T-helper 22 cell (primary cell): ENCODE data around the gene ANKRD53.

Source experiments
- DNase-seq: peaks from one replicate; pipeline ENCODE4 v3.0.0-alpha.2; 2020; ENCODE audit warnings: low read depth

Gene ANKRD53

DNA sequence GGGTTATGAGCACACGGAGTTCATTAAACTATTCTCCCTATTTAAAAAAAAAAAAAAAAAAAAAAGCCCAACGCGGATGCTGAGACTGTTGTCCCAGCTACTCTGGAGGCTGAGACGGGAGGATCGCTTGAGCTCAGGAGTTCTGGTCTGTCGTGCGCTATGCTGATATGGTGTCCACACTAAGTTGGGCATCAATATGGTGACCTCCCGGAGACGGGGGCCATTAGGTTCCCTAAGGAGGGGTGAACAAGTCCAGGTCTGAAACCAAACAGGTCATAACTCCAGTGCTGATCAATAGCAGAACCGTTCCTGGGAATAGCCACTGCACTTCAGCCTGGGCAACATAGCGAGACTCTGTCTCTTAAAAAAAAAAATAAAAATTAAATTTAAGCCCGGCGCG is 12.9 kb upstream of the ANKRD53 start:
- no peak for DNase-seq

DNA sequence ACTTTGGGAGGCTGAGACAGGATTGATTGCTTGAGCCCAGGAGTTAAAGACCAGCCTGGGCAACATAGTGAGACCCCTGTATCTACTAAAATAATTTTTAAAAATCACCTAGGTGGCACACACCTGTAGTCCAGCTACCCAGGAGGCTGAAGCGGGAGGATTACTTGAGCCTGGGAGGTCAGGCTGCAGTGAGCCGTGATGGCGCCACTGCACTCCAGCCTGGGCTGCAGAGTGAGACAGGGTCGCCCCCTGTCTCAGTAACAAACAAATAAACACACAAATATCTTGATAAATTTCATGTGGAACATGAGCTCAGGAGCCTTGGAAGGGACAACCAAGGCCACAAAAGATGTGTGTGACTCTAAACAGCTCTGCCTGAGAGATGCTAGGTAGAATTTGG is 11.7 kb upstream of the ANKRD53 start:
- DNase-seq: no peak

DNA sequence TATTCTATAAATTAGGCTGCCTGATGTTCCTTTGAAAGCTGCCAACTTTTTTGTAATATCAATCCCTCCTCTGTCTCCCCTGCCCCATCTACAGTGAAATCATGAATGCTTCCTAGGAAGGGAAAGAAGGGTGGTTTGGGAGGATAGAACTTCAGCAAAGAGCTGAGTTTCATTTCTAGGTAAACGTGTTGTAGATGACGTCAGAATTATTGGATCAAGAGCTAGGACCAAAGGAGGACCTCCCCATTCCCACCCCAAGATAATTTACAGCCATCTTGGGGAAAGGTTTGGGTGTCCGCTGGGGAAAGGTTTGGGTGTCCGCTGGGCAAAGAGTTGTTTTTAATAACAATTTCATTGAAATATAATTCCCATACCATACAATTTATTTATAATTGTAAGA is 11.2 kb upstream of the ANKRD53 start:
- no peak for DNase-seq

DNA sequence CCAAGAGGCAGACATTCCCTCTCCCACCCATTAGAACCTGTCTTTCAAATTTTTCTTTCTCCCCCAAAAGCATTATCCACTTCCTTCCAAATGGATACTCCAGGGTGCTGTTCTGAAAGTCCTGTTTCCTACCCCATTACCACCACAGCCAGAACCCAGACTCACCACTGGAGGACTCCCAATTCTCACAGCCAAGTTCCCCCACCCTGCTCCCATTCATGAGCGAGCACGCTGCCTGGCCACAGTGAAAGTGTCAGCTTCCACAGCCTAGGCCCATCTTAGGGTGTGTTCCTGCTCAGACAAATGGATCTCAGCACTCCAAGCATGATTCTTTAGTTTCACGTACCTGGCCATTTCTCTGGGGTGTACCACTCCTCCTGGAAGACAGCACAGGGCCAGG is 3.8 kb upstream of the ANKRD53 start:
- DNase-seq: no peak

DNA sequence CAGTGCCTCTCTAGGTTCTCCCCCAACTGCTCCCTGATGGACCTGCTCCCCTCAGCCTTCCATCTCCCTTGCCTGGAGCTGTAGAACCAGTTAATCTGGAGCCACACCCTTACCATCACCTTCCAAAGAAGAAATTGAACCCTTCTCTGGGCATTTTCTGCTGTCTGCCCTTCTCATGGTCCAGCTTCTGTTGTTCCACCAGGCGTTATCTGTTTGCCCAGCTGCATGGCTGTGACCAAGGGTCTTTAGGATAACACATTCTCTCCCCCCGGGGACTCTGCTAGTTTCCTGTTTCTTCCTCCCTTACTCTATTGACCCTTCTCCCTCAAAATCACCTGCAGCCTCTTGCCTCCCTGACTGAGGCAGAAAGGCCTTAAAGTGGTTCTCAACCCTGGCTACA is 3.2 kb upstream of the ANKRD53 start:
- DNase-seq: no peak

DNA sequence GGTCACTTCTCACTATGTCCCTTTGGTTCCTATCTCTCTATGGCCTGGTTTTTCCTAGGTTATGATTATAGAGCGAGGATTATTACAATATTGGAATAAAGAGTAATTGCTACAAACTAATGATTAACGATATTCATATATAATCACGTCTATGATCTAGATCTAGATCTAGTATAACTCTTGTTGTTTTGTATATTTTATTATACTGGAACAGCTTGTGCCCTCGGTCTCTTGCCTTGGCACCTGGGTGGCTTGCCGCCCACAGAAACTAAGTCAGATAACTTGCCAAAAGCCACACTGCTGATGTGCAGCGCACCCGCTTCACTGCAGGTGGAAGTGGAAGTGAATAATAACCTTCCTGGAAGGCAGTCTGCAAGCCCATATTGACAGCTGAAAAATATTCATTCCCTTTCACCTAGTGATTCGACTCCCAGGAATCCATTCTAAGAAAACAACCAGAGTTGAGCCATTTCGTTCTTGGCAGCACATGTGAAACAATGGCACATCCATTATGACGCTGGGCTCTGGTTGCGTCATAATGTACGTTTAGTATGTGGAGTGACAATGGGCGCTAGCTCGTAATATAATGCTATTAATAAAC is 725 bp upstream of the ANKRD53 start:
- DNase-seq: no peak

DNA sequence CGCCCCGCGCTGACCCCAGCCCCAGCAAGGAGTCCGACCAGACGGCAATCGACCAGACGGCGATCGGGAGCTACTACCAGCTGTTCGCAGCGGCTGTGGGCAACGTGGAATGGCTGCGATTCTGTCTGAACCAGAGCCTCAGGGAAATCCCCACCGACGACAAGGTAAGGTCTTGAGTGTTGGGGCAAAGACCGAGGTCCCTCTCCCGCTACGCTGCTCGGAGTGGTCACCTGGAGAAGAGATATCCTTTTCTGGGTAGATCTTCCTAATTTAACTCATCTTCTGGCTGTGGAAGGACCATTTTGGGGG is 704 bp downstream of the ANKRD53 start:
- no peak for DNase-seq

DNA sequence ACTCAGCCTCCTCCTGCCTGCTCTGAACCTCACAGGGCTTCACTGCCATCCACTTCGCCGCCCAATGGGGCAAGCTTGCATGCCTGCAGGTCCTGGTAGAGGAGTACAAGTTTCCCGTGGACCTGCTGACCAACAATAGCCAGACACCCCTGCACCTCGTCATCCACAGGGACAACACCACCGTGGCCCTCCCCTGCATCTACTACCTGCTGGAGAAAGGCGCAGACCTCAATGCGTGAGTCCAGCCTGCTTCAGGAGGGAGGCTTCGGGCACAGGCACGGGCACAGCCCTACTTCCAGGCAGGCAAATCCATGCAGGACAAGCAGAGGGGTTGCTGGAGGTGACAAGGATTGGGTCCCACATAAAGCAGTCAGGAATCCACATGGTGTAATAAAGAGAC is 1.2 kb downstream of the ANKRD53 start:
- no peak for DNase-seq

DNA sequence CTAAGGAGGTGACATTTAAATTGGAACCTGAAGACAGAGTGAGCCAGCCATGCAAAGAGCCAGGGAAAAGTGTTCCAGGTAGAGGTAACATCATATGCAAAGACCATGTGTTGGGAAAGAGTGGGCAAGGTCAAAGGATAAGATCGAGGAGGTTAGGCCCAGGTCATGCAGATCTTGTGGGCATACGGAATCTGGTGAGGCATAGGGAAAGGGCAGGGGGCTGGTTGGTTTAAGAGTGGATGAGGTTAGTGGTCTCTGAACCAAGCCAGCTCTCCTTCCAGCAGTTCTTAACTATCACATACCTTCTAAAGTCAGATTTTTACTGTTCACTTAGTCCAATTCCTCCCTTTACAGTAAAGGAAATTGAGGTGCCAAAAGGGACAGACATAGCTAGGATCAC is 3.0 kb downstream of the ANKRD53 start:
- no peak for DNase-seq

DNA sequence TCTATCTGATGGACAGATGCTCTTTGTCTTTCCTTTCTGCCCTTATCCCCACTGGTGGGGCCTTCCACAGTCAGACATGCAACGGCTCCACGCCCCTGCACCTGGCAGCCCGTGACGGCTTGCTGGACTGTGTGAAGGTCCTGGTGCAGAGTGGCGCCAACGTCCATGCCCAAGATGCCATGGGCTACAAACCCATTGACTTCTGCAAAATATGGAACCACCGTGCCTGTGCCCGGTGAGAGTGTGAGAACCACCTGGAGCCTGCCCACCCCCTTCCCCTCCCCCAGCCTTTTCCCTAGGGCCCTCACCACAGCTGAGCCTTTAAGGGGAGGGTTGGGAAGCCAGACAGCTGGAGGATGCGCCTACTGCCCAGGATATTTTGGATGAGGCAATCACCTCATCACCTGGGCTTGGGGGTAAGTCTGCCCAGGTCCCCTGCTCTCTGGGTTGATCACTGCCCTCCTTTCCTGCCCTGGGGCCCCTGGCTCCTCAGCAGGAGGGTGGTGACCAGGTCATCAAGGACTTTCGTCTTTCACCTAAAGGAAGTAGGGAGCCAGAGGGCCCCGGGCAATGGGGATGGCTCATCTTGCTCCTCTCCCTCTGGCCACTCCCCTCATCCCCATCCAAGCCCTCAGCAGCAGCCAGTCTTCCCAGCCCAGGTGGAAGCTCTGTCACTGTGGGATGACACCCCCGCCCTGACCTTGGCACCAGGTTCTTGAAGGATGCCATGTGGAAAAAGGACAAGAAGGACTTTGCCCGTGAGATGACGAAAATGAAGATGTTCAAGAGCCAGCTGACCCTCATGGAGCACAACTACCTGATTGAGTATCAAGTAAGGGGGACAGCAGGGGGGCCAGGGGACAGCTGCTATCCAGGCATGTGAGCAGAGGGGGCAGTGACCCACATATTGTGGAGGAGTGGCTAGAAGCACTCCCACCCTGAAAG is 3.7 kb downstream of the ANKRD53 start:
- no peak for DNase-seq

DNA sequence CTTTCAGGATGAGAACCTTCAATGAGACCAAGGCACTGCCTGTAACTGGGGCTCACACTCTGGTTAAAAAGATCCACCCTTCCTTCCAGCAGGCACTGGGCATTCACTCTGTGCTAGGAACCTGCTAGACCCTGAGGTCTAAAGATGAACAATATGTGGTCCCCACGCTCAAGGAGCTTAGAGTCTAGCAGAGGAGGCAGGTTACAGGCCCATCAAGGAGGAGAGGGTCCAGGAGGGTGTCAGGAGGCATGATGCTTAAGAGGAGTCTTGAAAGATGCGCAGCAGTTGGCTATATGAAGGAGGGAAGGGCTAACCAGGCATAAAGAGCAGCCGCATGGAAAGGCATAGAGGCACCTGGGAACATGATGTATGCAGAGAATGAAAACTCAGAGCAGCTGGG is 4.5 kb downstream of the ANKRD53 start:
- no peak for DNase-seq

DNA sequence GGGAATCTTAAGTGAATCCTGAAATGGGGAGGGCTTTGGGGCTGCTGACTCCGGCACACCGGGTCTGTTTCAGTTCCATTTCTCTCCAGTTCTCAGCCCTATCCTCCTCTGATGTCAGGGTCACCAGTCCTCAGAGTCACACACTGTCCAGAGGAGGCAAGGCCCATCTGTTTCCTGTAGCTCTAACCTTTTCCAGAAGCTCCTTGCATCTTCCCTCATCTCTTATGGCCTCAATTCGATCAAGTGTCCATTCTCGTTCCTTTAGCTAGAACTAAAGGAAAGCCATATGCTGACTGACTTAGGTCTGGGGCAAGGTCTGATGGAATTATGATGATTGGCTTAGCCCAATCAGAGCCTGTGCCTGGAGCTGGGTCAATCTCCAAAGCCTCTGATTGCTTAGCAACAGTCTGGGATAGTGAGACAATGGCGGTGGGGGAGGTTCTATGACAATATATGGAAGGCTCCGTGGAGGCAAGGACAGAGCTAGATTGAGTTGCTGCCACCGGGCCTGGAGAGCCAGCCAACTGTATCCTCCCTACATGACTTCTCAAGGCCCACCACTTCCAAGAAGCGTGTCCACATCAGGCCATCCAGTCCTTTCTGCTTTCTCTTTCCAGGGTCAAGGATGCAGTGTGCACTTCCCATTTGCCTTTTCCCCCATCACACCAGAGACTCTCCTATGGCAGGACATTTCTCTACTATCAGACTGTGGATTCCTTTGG is 5.2 kb downstream of the ANKRD53 start:
- DNase-seq: no peak

DNA sequence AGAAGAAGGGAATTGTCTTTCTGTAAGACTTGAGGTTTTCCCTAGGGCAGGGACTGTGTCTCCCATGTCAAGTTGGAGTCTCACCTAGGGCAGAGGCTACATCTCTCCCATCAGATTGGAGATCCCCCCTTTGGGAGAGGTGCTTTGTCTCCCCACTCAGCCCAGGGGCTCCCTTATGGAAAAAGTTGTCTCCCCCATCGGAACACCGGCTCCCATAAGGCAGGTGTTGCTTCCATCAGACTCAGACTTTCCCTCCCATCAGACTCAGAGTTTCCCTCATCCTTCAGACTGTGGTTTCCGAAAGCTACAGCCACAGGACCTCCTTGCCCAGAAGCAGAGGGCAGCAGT is 5.8 kb downstream of the ANKRD53 start:
- DNase-seq: no peak

DNA sequence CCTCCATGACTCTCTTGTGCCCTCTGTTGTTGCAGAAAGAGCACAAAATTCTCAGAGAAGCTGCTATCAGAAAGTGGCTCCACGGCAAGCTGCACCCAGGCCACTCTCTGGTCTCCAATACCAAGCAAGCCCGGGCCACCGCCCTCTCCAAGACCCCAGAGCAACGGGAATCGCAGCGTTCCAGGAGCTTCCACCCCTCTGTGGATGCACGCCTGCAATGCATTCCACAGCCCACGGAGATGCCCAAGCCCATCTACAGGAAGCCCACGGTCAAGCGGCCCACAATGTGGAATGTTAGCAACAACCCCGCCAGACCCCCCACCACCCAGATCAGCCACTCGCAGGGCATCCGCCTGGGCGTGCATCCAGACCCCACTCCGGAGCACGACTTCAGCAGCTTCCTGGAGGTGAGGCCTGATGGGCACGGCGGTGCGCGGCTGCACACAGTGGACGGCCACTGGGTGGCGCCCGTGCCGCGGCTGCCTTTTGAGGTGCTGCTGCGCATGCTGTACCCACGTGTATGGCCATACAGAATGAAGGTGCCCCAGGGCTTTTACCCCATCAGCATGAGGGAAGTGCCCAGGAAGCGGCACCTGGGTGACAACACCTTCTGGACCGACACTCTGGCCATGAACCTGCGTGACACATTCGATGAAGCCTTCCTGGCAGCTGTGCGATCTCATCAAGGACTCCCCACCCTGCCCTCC is 6.3 kb downstream of the ANKRD53 start:
- peak; percentile 55 for DNase-seq

DNA sequence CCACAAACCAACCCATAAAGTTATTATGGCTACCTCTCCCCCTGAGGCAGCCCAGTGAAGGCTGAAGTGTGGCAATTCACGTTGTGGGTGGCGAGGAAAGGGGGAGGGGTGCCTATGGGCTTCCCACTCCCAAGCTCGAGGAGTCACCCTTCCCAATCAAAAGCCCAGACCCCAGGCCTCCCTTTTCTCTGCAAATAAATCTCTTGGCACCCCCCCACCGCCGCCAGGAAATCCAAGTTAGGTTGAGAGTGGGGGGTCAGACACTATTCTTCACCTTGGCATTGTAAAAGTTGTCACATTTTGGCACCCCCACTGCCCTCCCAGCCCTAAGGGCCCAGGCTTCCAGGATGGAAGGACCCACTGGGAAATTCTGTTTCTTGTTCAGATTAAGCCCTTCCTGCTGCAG is 6.9 kb downstream of the ANKRD53 start:
- no peak for DNase-seq

DNA sequence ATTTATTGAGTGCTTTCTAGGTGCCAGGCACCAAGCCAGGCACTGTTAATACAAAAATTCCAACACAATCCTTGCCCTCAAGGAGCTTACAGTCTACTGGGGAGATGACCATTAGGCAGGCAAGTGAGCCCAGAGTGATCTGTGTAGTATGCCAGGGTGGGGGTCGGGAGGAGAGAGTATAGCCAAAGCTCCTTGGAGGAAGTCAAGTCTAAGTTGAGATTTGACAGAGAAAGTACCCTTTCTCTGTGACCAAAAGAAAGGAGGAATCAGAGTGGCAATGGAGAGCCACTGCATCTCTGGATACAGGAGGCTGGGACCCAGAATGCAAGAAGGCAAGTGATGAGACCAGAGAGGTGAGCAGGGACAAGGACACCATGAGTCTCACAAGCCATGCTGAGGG is 7.5 kb downstream of the ANKRD53 start:
- no peak for DNase-seq

DNA sequence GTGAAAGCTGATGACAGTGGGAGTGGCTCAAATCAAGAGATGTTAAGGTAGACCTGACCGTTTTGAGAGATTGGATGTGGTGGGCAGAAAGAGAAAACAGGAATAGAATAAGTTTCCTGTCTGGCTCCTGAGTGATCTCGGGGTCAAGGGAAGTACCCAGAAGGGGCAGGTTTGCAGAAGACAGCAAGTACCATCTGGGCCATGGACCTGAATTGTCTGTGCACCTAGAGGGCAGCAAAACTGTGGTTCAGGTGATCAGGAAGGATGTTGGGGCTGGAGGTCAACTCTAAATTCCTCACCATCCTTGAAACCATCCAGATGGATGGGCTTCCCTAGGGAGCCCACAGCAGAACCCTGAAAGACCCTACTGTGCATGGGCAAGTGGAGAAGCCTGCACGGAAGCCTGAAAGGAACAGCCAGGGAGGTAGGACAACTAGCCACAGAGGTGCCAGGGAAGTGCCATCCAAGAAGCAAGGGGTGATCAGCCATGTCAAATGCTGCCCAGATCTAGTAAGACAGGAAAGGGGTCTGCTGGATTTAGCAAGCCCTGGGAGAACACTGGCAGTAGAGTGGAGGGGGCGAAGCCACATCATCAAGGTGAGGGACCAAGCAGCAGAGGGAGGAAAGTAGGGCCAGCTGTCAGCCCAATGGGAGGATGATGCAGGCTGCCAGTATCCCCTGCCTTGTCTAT is 8.2 kb downstream of the ANKRD53 start:
- no peak for DNase-seq

DNA sequence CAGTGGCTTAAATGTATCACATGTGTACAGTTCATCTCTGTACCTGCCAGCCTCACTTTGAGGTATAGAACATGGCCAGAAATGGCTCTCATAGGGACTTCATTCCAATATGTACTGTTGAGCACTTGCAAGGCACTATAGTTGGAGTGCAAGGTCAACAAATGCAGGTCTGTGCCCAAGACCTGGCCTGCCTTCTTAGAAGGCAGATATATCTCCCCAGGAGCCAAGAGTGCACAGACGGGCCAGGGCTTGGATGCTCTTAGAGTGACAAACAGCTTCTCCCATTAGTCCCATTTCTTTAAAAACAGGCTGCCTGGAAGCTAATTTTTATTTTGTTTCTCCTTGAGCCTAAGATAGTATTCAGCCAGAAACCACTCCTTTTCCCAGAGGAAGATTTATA is 9.0 kb downstream of the ANKRD53 start:
- no peak for DNase-seq

DNA sequence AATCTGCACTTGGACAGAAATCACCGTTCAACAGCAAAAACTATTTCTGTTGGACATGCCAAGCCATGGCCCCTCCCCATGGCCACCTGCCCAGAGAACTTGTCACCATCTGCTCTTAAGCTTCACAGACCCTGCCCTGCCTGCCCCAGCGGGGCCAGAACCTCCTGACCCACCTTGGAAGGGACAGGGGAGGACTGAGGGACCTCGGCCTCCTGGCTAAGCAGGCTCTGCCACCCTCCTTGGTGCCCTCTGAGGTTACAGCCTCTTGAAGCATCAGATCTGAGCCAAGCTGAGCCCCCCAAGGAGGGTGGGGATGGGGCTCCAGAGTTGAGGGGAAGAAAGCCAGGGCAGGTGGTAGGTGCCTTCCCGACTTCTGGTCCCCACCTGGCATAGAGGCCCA is 9.7 kb downstream of the ANKRD53 start:
- no peak for DNase-seq

DNA sequence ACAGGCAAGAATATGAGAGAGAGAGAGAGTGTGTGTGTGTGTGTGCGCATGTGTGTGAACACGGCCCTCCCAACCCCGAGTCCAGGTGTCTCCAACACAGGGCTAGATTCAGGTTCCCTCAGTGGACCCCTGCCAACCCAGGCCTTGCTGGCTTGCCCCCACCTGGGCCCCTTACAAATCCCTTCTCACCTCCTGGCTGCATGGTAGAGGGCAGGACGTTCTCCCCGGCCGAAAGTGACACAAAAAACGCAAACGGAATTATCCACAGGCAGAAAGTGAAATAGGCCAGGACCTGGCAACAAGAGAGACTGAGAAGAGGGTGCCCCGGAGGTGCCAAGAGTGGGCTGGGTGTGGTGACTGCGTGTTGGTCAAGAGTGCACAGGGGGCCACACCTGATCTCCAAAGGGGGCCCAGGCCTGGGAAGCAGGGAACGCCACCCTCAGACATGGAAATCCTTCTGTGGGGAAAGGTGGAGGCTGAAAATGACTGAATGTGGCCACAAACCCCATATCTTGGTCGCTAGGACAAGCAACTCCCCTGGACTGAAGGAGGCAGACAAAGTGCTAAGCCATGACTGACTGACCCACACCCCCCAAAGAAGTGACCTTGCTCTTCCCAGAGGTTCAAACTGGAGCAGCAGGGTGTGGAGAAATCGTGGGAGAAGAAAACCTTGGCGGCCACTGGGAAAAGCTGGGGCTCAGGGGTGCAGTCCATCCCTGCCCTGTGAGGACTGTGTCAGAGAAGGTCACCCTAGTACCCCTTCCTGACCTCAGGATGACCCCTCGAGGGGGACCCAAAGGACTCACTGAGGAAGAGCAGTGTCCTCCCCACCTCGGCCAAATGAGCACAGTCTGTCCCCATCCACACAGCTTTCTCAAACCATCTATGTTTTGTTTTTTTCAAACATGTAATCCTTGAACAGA is 10.6 kb downstream of the ANKRD53 start:
- DNase-seq: no peak

DNA sequence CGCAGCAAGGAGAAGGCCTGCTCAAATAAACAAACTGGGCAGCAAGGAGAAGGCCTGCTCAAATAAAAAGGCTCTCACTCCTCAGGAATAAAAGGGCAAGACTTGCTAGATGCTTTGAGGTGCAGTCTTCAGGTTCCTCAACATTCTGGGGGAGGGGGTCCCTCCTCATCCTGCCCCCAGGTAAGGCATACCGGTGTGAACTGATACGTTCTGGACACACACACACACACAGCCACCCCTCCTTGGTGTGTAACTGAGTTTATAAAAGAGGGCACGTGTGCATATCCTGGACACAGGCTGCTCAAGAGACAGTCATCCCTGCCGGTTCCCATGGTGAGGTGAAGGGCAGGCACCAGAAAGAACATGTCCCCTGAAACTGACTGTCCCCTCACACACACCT is 11.8 kb downstream of the ANKRD53 start:
- DNase-seq: no peak
